GM12864 (cell line): ENCODE results near the gene BICDL2.
"Not testable (repeated sequence)": the region's sequence is repeated elsewhere in the genome, so short reads cannot be mapped to it uniquely, and the experiment has no call there.

Experiments
- DNase-seq: peaks from one replicate; pipeline ENCODE4 v3.0.0-alpha.2; 2011; ENCODE audit warnings: low read depth
- H3K4me3 ChIP-seq: 2 replicates; pipeline ENCODE4 v1.5.1; 2011; ENCODE audit warnings: mild to moderate bottlenecking, low read depth, low read length, control low read depth
- CTCF ChIP-seq: IDR thresholded peaks from 2 replicates; pipeline ENCODE4 v1.5.1; 2011; ENCODE audit warnings: low read depth, mild to moderate bottlenecking, moderate library complexity, low read length, control low read depth, inconsistent platforms; ENCODE audit errors: missing control alignments

Gene BICDL2

GRCh38 chr16:3076577-3076976 is 39.8 kb upstream of the BICDL2 start:
- no peak for DNase-seq
- TF ChIP-seq CTCF = no peak
- no peak overlapping the region for H3K4me3 ChIP-seq

GRCh38 chr16:3075946-3076345 is 39.2 kb upstream of the BICDL2 start:
- H3K4me3 ChIP-seq, DNase-seq: not testable (repeated sequence)

DNA sequence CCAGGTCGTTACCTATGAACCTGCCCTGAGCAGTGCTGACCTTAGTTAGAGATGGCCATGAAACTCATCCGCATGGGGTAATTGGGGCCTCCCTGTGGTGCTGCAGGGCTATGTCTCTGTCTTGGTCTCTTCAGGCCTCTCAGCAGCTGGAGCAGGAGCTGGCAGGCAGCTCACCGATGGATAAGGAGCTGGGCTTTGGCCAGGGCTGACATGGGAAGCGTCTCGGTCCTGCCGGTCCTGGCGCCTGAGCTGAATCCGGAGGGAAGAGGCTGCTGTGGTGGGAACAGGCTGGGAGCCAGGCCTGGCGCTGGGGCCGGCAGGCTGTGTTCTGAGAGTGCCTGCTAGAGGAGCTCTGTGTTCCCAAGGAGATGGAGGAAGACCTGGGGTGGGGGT is 38.8 kb upstream of the BICDL2 start:
- TF ChIP-seq CTCF = no peak
- no peak overlapping the region; the same call in 1 of the 2 replicates for H3K4me3 ChIP-seq
- DNase-seq = no peak

GRCh38 chr16:3074860-3075522 is 38.2 kb upstream of the BICDL2 start:
- TF ChIP-seq CTCF = no peak
- H3K4me3 ChIP-seq = no peak overlapping the region; the same call in 1 of the 2 replicates
- DNase-seq = peak; percentile 62

- no peak for TF ChIP-seq CTCF
- DNase-seq = no peak
- no peak overlapping the region for H3K4me3 ChIP-seq
Observed at GRCh38 chr16:3073448-3073847, 36.7 kb upstream of the BICDL2 start.

DNA sequence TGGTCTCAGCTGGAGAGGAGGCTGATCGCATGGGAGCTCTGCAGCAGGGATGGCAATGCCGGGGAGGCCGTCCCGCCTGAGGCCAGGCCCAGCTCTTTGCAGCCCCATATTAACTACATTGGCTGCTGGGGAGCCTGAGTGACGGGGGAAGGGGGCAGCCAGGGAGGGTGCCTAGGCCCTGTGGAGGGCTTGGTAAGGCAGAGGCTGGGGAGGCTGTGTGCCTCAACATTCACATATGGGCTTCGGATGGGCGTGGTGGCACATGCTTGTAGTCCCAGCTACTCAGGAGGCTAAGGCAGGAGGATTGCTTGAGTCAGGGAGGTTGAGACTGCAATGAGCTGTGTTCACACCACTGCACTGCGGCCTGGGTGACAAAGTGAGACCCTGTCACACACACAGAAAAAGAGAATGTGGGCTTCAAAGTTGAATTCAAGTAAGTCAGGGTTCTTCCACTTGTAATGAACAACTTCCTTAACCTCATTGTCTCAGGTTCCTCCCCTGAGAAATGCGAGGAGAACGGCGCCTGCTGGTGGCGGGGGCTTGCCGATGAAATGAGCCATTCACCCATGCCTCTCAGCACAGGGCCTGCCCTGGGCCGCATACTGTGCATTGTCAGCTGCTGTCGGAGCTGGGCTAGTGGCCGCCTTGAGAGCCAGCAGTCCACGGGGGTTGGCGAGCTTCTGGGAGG is 36.0 kb upstream of the BICDL2 start:
- DNase-seq, H3K4me3 ChIP-seq: not testable (repeated sequence)

GRCh38 chr16:3072148-3072547 is 35.4 kb upstream of the BICDL2 start:
- H3K4me3 ChIP-seq = not testable (repeated sequence)

DNA sequence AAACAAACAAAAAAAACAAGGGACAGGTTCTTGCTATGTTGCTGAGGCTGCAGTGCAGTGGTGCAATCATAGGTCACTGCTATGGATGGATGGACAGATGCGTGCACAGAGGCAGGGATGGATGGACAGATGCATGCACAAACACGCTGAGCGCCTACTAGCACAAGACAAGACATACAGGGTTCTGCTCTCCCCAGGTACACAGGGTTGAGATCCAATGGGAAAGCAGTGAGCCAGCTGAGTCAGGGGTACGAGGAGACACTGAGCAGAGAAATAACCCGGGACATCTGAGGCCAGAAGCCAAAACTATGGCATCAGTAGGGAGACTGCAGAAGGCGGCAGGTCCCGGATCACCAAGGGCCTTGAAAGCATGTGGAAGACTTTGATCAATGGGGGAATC is 34.9 kb upstream of the BICDL2 start:
- DNase-seq = no peak
- H3K4me3 ChIP-seq = no peak overlapping the region
- no peak for TF ChIP-seq CTCF

More at GRCh38 chr16:3072148-3072547, 35.4 kb upstream of the BICDL2 start:
- not testable (repeated sequence) for DNase-seq
